Osteocyte (in vitro differentiated cells): ENCODE data around the gene TBK1. TPM values are rescaled to one million over a fixed set of nuclear protein-coding genes. Genes with fewer than 3 reads are reported as not detected.

Experiments
- DNase-seq: peaks from one replicate; pipeline ENCODE4 v3.0.0; 2021; ENCODE audit warnings: mixed read lengths; ENCODE audit not compliant: unreplicated experiment; ENCODE audit errors: extremely low spot score
- H3K27ac Mint-ChIP-seq: one replicate; pipeline ENCODE4 v1.8.0; 2021; ENCODE audit warnings: mild to moderate bottlenecking, mixed read lengths; ENCODE audit not compliant: unreplicated experiment
- H3K27me3 Mint-ChIP-seq: one replicate; pipeline ENCODE4 v1.8.0; 2021; ENCODE audit warnings: mixed read lengths; ENCODE audit not compliant: unreplicated experiment
- H3K36me3 Mint-ChIP-seq: one replicate; pipeline ENCODE4 v1.8.0; 2021; ENCODE audit warnings: mixed read lengths; ENCODE audit not compliant: unreplicated experiment
- H3K4me1 Mint-ChIP-seq: one replicate; pipeline ENCODE4 v1.8.0; 2021; ENCODE audit warnings: mixed read lengths; ENCODE audit not compliant: unreplicated experiment
- H3K4me3 Mint-ChIP-seq: one replicate; pipeline ENCODE4 v1.8.0; 2021; ENCODE audit warnings: mild to moderate bottlenecking, moderate library complexity, mixed read lengths; ENCODE audit not compliant: unreplicated experiment
- H3K9me3 Mint-ChIP-seq: one replicate; pipeline ENCODE4 v1.8.0; 2021; ENCODE audit warnings: mixed read lengths; ENCODE audit not compliant: unreplicated experiment
- CTCF ChIP-seq: fragments of 200-600 bp; sonication (generic); IDR thresholded peaks from 2 replicates; pipeline ENCODE4 v1.5.0; 2021; ENCODE audit warnings: antibody characterized with exemption, mild to moderate bottlenecking, moderate library complexity
- total RNA-seq: library from RNA; stranded (reverse); gene quantifications from 2 replicates; pipeline ENCODE4 v1.2.1, GENCODE V29; 2021

The TBK1 gene
- total RNA-seq, 1 donor from 2014 or later, result 22.2 TPM

GRCh38 chr12:64457032-64457431 is 5.1 kb downstream of the TBK1 start:
- Mint-ChIP-seq H3K4me3 (no peak overlapping the region), H3K9me3 (no peaks in the 10 kb centered on the region), H3K4me1 (peaks cover 40% of the 10 kb centered on the region), H3K36me3 (peaks cover 17% of the 10 kb centered on the region), H3K27me3 (no peaks in the 10 kb centered on the region), H3K27ac (no peak overlapping the region)
- no peak for DNase-seq
- no peak for TF ChIP-seq CTCF

GRCh38 chr12:64457466-64457865 is 5.5 kb downstream of the TBK1 start:
- Mint-ChIP-seq H3K27ac (no peak overlapping the region), H3K27me3 (no peaks in the 10 kb centered on the region), H3K36me3 (peaks cover 19% of the 10 kb centered on the region), H3K9me3 (no peaks in the 10 kb centered on the region), H3K4me1 (peaks cover 44% of the 10 kb centered on the region), H3K4me3 (no peak overlapping the region)
- no peak for TF ChIP-seq CTCF
- DNase-seq, result no peak

GRCh38 chr12:64457923-64458322 is 6.0 kb downstream of the TBK1 start:
- Mint-ChIP-seq H3K27ac (no peak overlapping the region), H3K4me3 (no peak overlapping the region), H3K36me3 (peaks cover 23% of the 10 kb centered on the region), H3K4me1 (peaks cover 43% of the 10 kb centered on the region), H3K9me3 (no peaks in the 10 kb centered on the region), H3K27me3 (no peaks in the 10 kb centered on the region)
- no peak for TF ChIP-seq CTCF
- DNase-seq, result no peak

GRCh38 chr12:64459394-64459891 is 7.5 kb downstream of the TBK1 start:
- Mint-ChIP-seq H3K36me3 (peaks cover 26% of the 10 kb centered on the region), H3K27ac (peak overlapping the region; percentile 76), H3K27me3 (no peaks in the 10 kb centered on the region), H3K4me3 (peak overlapping the region; percentile 60), H3K4me1 (peaks cover 34% of the 10 kb centered on the region), H3K9me3 (no peaks in the 10 kb centered on the region)
- no peak for TF ChIP-seq CTCF
- DNase-seq, result no peak

- H3K4me3 Mint-ChIP-seq, result no peak overlapping the region
- peaks cover 26% of the 10 kb centered on the region for H3K4me1 Mint-ChIP-seq
- no peak for DNase-seq
Observed at GRCh38 chr12:64461634-64462414, 9.9 kb downstream of the TBK1 start.

More at GRCh38 chr12:64461634-64462414, 9.9 kb downstream of the TBK1 start:
- peaks cover 38% of the 10 kb centered on the region for H3K36me3 Mint-ChIP-seq
- H3K27me3 Mint-ChIP-seq, result no peaks in the 10 kb centered on the region
- peak overlapping the region; percentile 74 for H3K27ac Mint-ChIP-seq
- H3K9me3 Mint-ChIP-seq, result no peaks in the 10 kb centered on the region
- no peak for TF ChIP-seq CTCF
